Liver (tissue), 3 donors: ENCODE results near the gene NOC2L.

Experiments used
- EGR1 ChIP-seq, 2 donors: IDR thresholded peaks; 2 replicates each; pipeline ENCODE4 v1.6.1; 2016 to 2018; ENCODE audit warnings: antibody characterized with exemption in 2 of 2, low read depth in 2 of 2
- TF ChIP-seq, protein P1 (sequence below): fragments of 150-350 bp; IDR thresholded peaks from 2 replicates; pipeline ENCODE4 v1.5.1; 2017; ENCODE audit warnings: improper control_type of control experiment, low read depth, low read length; ENCODE audit not compliant: missing input control
- TF ChIP-seq, protein P2 (sequence below): IDR thresholded peaks from 2 replicates; pipeline ENCODE4 v1.6.1; 2016; ENCODE audit warnings: antibody characterized with exemption, mild to moderate bottlenecking
- donor health status: healthy.
- donor health status: healthy.

DNA sequence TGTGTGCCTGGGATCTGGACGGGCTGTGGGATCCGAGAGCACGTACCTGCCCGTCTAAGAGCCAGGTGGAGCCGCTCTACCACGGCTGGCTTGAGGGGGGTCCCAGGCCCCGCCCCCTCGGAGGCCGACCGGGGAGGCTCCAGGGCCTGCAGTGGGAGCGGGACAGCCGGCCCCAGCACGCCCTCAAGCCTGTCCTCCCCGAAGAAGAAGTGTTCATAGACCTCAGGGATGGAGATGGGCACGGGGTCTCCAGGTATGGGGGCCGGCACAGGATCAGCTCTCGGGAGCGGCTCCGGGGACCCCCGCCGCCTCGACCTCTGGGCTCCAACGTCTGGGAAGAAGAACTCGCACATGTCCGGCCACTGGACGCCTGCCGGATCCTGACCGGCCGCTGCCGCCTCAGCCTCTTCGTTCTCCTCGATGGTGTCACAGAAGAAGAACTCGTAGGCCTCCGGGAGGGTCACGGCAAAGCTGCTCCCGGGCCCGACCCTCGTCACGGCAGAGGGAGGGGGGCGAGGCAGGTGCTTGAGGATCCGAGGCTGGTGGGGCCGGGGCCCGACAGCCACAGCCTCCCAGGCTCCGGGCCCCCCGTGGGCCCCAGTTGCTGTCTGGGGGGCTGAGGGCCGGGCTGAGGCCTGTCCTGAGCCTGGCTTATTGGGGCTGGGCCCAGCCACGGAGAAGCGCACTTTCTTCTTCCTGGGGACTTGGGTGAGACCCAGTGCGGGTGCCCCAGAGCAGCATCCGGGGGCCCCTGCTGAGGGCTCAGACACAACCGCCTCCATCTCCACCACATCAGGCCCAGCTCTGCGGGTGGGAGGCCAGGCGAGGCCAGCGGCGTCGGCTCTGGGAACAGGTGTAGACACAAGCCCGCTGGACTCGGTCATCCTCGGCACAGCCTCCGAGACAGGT lies 20.0 kb upstream of the NOC2L start:
- TF ChIP-seq, protein P1, sequence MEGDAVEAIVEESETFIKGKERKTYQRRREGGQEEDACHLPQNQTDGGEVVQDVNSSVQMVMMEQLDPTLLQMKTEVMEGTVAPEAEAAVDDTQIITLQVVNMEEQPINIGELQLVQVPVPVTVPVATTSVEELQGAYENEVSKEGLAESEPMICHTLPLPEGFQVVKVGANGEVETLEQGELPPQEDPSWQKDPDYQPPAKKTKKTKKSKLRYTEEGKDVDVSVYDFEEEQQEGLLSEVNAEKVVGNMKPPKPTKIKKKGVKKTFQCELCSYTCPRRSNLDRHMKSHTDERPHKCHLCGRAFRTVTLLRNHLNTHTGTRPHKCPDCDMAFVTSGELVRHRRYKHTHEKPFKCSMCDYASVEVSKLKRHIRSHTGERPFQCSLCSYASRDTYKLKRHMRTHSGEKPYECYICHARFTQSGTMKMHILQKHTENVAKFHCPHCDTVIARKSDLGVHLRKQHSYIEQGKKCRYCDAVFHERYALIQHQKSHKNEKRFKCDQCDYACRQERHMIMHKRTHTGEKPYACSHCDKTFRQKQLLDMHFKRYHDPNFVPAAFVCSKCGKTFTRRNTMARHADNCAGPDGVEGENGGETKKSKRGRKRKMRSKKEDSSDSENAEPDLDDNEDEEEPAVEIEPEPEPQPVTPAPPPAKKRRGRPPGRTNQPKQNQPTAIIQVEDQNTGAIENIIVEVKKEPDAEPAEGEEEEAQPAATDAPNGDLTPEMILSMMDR, result no peak
- TF ChIP-seq, protein P2, sequence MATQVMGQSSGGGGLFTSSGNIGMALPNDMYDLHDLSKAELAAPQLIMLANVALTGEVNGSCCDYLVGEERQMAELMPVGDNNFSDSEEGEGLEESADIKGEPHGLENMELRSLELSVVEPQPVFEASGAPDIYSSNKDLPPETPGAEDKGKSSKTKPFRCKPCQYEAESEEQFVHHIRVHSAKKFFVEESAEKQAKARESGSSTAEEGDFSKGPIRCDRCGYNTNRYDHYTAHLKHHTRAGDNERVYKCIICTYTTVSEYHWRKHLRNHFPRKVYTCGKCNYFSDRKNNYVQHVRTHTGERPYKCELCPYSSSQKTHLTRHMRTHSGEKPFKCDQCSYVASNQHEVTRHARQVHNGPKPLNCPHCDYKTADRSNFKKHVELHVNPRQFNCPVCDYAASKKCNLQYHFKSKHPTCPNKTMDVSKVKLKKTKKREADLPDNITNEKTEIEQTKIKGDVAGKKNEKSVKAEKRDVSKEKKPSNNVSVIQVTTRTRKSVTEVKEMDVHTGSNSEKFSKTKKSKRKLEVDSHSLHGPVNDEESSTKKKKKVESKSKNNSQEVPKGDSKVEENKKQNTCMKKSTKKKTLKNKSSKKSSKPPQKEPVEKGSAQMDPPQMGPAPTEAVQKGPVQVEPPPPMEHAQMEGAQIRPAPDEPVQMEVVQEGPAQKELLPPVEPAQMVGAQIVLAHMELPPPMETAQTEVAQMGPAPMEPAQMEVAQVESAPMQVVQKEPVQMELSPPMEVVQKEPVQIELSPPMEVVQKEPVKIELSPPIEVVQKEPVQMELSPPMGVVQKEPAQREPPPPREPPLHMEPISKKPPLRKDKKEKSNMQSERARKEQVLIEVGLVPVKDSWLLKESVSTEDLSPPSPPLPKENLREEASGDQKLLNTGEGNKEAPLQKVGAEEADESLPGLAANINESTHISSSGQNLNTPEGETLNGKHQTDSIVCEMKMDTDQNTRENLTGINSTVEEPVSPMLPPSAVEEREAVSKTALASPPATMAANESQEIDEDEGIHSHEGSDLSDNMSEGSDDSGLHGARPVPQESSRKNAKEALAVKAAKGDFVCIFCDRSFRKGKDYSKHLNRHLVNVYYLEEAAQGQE, result no peak
- TF ChIP-seq EGR1 (IDR thresholded peaks at IDR 0.05; ENCODE audit: low read depth in 2 of 2), result no peak
